SK-N-SH (cell line): Measurements from ENCODE around the gene SIGLEC1. TPM values are rescaled to one million over a fixed set of nuclear protein-coding genes. Genes with fewer than 3 reads are reported as not detected.

Experiments
- CTCF ChIA-PET: fragments of 300-600, 350-600 bp; formaldehyde crosslinking; extraction: SDS; loops from one replicate; lab custom pipeline; 2021; lab: Yijun Ruan, JAX
- POLR2A ChIA-PET: fragments of 350-600 bp; sonication (Branson Sonifier 250); formaldehyde crosslinking; extraction: SDS; loops from one replicate; lab custom pipeline; 2020; ENCODE audit warnings: antibody characterized with exemption, inconsistent platforms; lab: Yijun Ruan, JAX
- DNase-seq: peaks from one replicate; pipeline ENCODE4 v3.0.0; 2012
- H2AFZ ChIP-seq: fragments of 200-600 bp; sonication (generic); 2 replicates; pipeline ENCODE4 v1.8.1; 2016; ENCODE audit warnings: antibody characterized with exemption, mild to moderate bottlenecking, low read depth
- H3F3A ChIP-seq: fragments of 200-600 bp; sonication (generic); replicated peaks from 2 replicates; pipeline ENCODE3; 2016; ENCODE audit warnings: antibody characterized with exemption, mild to moderate bottlenecking; ENCODE audit not compliant: insufficient read depth
- H3K27ac ChIP-seq, 2 experiments: fragments of 200-500 bp in 1 of 2; fragments of 200-600 bp in 1 of 2; sonication (Bioruptor generic) in 1 of 2; sonication (generic), shearing (Covaris generic) in 1 of 2; 2 replicates each; pipeline versions ENCODE4 v1.5.1 to v1.6.1; 2014 to 2016; ENCODE audit warnings: low read depth in 2 of 2, inconsistent platforms in 1 of 2, low read length in 1 of 2, mild to moderate bottlenecking in 1 of 2, mixed read lengths in 1 of 2
- H3K27me3 ChIP-seq: fragments of 200-600 bp; sonication (generic), shearing (Covaris generic); 2 replicates; pipeline ENCODE4 v1.6.1; 2016; ENCODE audit warnings: mixed run types; ENCODE audit not compliant: insufficient read depth
- H3K36me3 ChIP-seq, 2 experiments: fragments of 200-500 bp in 1 of 2; fragments of 200-600 bp in 1 of 2; sonication (Bioruptor generic) in 1 of 2; sonication (generic) in 1 of 2; replicated peaks in 1 of 2; 2 replicates each; pipeline versions ENCODE3 to v1.5.1; 2014 to 2016; ENCODE audit warnings: low read length in 1 of 2, mild to moderate bottlenecking in 1 of 2; ENCODE audit not compliant: insufficient read depth in 2 of 2, control insufficient read depth in 1 of 2
- H3K4me1 ChIP-seq, 2 experiments: fragments of 200-500 bp in 1 of 2; fragments of 200-600 bp in 1 of 2; sonication (Bioruptor generic) in 1 of 2; sonication (generic), shearing (Covaris generic) in 1 of 2; 2 replicates each; pipeline versions ENCODE4 v1.5.1 to v1.6.1; 2014 to 2016; ENCODE audit warnings: low read depth in 1 of 2, low read length in 1 of 2, mixed run types in 1 of 2; ENCODE audit not compliant: insufficient read depth in 2 of 2, control insufficient read depth in 1 of 2
- H3K4me2 ChIP-seq: fragments of 200-600 bp; sonication (generic), shearing (Covaris generic); 2 replicates; pipeline ENCODE4 v1.6.1; 2017; ENCODE audit warnings: mixed run types
- H3K4me3 ChIP-seq, 2 experiments: fragments of 200-500 bp in 1 of 2; fragments of 200-600 bp in 1 of 2; sonication (Bioruptor generic) in 1 of 2; sonication (generic), shearing (Covaris generic) in 1 of 2; 2 replicates each; pipeline versions ENCODE4 v1.5.1 to v1.8.1; 2014 to 2016; ENCODE audit warnings: low read depth in 2 of 2, inconsistent platforms in 1 of 2, low read length in 1 of 2, mild to moderate bottlenecking in 1 of 2, mixed read lengths in 1 of 2, moderate library complexity in 1 of 2
- H3K79me2 ChIP-seq: fragments of 200-600 bp; sonication (generic); 2 replicates; pipeline ENCODE4 v1.8.1; 2017; ENCODE audit warnings: mild to moderate bottlenecking; ENCODE audit not compliant: insufficient read depth
- H3K9ac ChIP-seq: fragments of 200-600 bp; sonication (generic); 2 replicates; pipeline ENCODE4 v1.6.1; 2017; ENCODE audit warnings: mixed run types
- H3K9me2 ChIP-seq: fragments of 200-600 bp; sonication (generic); 2 replicates; pipeline ENCODE4 v1.6.1; 2017; ENCODE audit warnings: mixed run types
- H3K9me3 ChIP-seq: fragments of 200-600 bp; sonication (generic); 2 replicates; pipeline ENCODE4 v1.6.1; 2017; ENCODE audit warnings: mixed run types, mild to moderate bottlenecking, moderate library complexity
- H4K20me1 ChIP-seq: fragments of 200-600 bp; sonication (generic); 2 replicates; pipeline ENCODE4 v1.6.1; 2017; ENCODE audit warnings: mild to moderate bottlenecking, mixed run types; ENCODE audit not compliant: insufficient read depth
- FOXM1 ChIP-seq: IDR thresholded peaks from 2 replicates; pipeline ENCODE4 v1.4.0; 2012; ENCODE audit warnings: low read depth, mild to moderate bottlenecking
- IRF3 ChIP-seq: fragments of 150-350 bp; IDR thresholded peaks from 2 replicates; pipeline ENCODE4 v1.6.1; 2016; ENCODE audit warnings: mild to moderate bottlenecking, low read depth, low read length
- PBX3 ChIP-seq: IDR thresholded peaks from 2 replicates; pipeline ENCODE4; 2012
- POLR2AphosphoS5 ChIP-seq: IDR thresholded peaks from 2 replicates; pipeline ENCODE4 v1.6.1; 2012; ENCODE audit warnings: low read depth, low read length
- USF1 ChIP-seq: IDR thresholded peaks from 2 replicates; pipeline ENCODE4 v1.4.0; 2012; ENCODE audit warnings: low read depth, borderline replicate concordance
- WGBS: methylation state at CpG from one replicate; pipeline ENCODE4 v1.1.6; 2017; ENCODE audit warnings: low lambda C conversion rate; 5-methylcytosine and 5-hydroxymethylcytosine counted together
- polyA plus RNA-seq, 3 experiments: library from polyadenylated mRNA; depleted of rRNA; stranded (reverse); fragments of >200 nt; gene quantifications; 2 replicates each; pipeline ENCODE4 v1.2.3, GENCODE V29; 2012

The SIGLEC1 gene
- polyA plus RNA-seq, 1 of the 3 experiments (the other 2 are of a cell fraction), result not detected

- TF ChIP-seq IRF3 (no peak), FOXM1 (no peak), POLR2AphosphoS5 (no peak)
Observed at GRCh38 chr20:3673221-3674070, 39.0 kb downstream of the SIGLEC1 start (continued).

GRCh38 chr20:3672547-3673171 lies 39.7 kb downstream of the SIGLEC1 start:
- H2AFZ ChIP-seq, result no peak overlapping the region

More at GRCh38 chr20:3672547-3673171, 39.7 kb downstream of the SIGLEC1 start:
- peaks cover 3 to 6% of the 10 kb centered on the region in 2 experiments; a peak in 2 of 4 replicates for H3K4me1 ChIP-seq
- H3K27ac ChIP-seq, result no peak overlapping the region
- CTCF ChIA-PET, result interaction anchor here (1.0 to 18.7 kb wide), 11 partner anchors 10 to 183 kb away, joined by 3 to 301 read pairs (median 5); partner anchors contain the start of genes ADISSP, AP5S1, GFRA4 and SIGLEC1
- WGBS, result 7% methylated on average over 27 of the region's 58 CpGs
- POLR2A ChIA-PET, result no interaction called here
- H3K9me2 ChIP-seq, result no peaks in the 10 kb centered on the region
- peaks cover 49% of the 10 kb centered on the region for H3K27me3 ChIP-seq
- H3K4me2 ChIP-seq, result no peak overlapping the region; the same call in 1 of the 2 replicates
- H3F3A ChIP-seq, result peaks cover 3% of the 10 kb centered on the region
- H3K4me3 ChIP-seq, result no peak overlapping the region; a peak in 1 of 4 replicates
- H3K79me2 ChIP-seq, result no peaks in the 10 kb centered on the region
- no peaks in the 10 kb centered on the region for H3K36me3 ChIP-seq
- no peaks in the 10 kb centered on the region for H3K9me3 ChIP-seq
- no peaks in the 10 kb centered on the region for H4K20me1 ChIP-seq
- no peak for TF ChIP-seq USF1
- TF ChIP-seq PBX3, result no peak
- DNase-seq, result no peak
- no peak overlapping the region for H3K9ac ChIP-seq
